ENCODE data around the gene FGA.
A peak's percentile ranks its signal among the peaks of the same experiment; 100 is the strongest.

The FGA gene
- total RNA-seq, result 0 reads per million in 3 experiments

GRCh38 chr4:154590329-154591006, at the start of gene FGA:
Gene FGA, minus strand, starts transcription at chr4:154590742. Its CDS starts 55 bp downstream, at chr4:154590687.
- no peak for DNase-seq

GRCh38 chr4:154634058-154634457, 43.5 kb upstream of the FGA start:
- DNase-seq, result no peak

GRCh38 chr4:154631828-154632227, 41.3 kb upstream of the FGA start:
- DNase-seq, result no peak

GRCh38 chr4:154630324-154630723, 39.8 kb upstream of the FGA start:
- DNase-seq, result no peak

GRCh38 chr4:154626793-154627484, 36.4 kb upstream of the FGA start:
- peak; percentile 6 for DNase-seq

GRCh38 chr4:154625971-154626370, 35.4 kb upstream of the FGA start:
- no peak for DNase-seq

GRCh38 chr4:154623995-154624394, 33.5 kb upstream of the FGA start:
- no peak for DNase-seq

GRCh38 chr4:154623436-154623835, 32.9 kb upstream of the FGA start:
- DNase-seq, result no peak

GRCh38 chr4:154622598-154622997, 32.1 kb upstream of the FGA start:
- peak; percentile 29 for DNase-seq

GRCh38 chr4:154620111-154620510, 29.6 kb upstream of the FGA start:
- no peak for DNase-seq

GRCh38 chr4:154618708-154619315, 28.3 kb upstream of the FGA start:
- peak; percentile 29 for DNase-seq

GRCh38 chr4:154617820-154618317, 27.3 kb upstream of the FGA start:
- DNase-seq, result no peak

GRCh38 chr4:154616731-154617130, 26.2 kb upstream of the FGA start:
- no peak for DNase-seq

GRCh38 chr4:154616287-154616686, 25.7 kb upstream of the FGA start:
- no peak for DNase-seq

GRCh38 chr4:154615211-154615610, 24.7 kb upstream of the FGA start:
- no peak for DNase-seq

GRCh38 chr4:154614306-154614705, 23.8 kb upstream of the FGA start:
- no peak for DNase-seq

- no peak for DNase-seq
Observed at GRCh38 chr4:154612472-154613414, 22.2 kb upstream of the FGA start, which contains the start of gene FGG. Gene FGG, minus strand, starts transcription at chr4:154612656. Its CDS starts 47 bp downstream, at chr4:154612609.

GRCh38 chr4:154611833-154612232, 21.3 kb upstream of the FGA start:
- DNase-seq, result no peak

- DNase-seq, result no peak
Observed at GRCh38 chr4:154610582-154610981, 20.0 kb upstream of the FGA start.

- no peak for DNase-seq
Observed at GRCh38 chr4:154609532-154609931, 19.0 kb upstream of the FGA start.

GRCh38 chr4:154608361-154609252, 18.1 kb upstream of the FGA start:
- DNase-seq, result no peak
